HG03354 (cell line): ENCODE results near the gene MAP3K10.

Experiments
- ATAC-seq: cut with Tn5 transposase; IDR thresholded peaks from one replicate; pipeline ENCODE4 v1.9.1; 2021; ENCODE audit warnings: mild to moderate bottlenecking; ENCODE audit not compliant: unreplicated experiment, poor library complexity, severe bottlenecking

Gene MAP3K10

GRCh38 chr19:40245506-40246128 is 54.4 kb downstream of the MAP3K10 start:
- no peak for ATAC-seq

- no peak for ATAC-seq
Measured at GRCh38 chr19:40246292-40247073, 55.3 kb downstream of the MAP3K10 start.

- ATAC-seq = no peak
Measured at GRCh38 chr19:40247178-40247577, 56.0 kb downstream of the MAP3K10 start.

- ATAC-seq = no peak
Measured at GRCh38 chr19:40247735-40248262, 56.6 kb downstream of the MAP3K10 start.

- no peak for ATAC-seq
Measured at GRCh38 chr19:40249201-40249600, 58.0 kb downstream of the MAP3K10 start.

GRCh38 chr19:40249781-40250180 is 58.6 kb downstream of the MAP3K10 start:
- ATAC-seq = no peak

- no peak for ATAC-seq
Measured at GRCh38 chr19:40251244-40251643, 60.0 kb downstream of the MAP3K10 start.

GRCh38 chr19:40251991-40252390 is 60.8 kb downstream of the MAP3K10 start:
- no peak for ATAC-seq

- ATAC-seq = no peak
Measured at GRCh38 chr19:40252395-40252794, 61.2 kb downstream of the MAP3K10 start.

GRCh38 chr19:40253611-40254092 is 62.4 kb downstream of the MAP3K10 start:
- no peak for ATAC-seq

GRCh38 chr19:40254714-40255418 is 63.6 kb downstream of the MAP3K10 start:
- no peak for ATAC-seq

- ATAC-seq = no peak
Measured at GRCh38 chr19:40255619-40256166, 64.5 kb downstream of the MAP3K10 start.

GRCh38 chr19:40256512-40256911 is 65.3 kb downstream of the MAP3K10 start:
- ATAC-seq = no peak

GRCh38 chr19:40257096-40257517 is 65.9 kb downstream of the MAP3K10 start:
- ATAC-seq = no peak

- ATAC-seq = no peak
Measured at GRCh38 chr19:40261631-40262030, 70.4 kb downstream of the MAP3K10 start.

- ATAC-seq = no peak
Measured at GRCh38 chr19:40262422-40262821, 71.2 kb downstream of the MAP3K10 start.

- no peak for ATAC-seq
Measured at GRCh38 chr19:40263440-40264313, 72.5 kb downstream of the MAP3K10 start.

- ATAC-seq = no peak
Measured at GRCh38 chr19:40264314-40265054, 73.3 kb downstream of the MAP3K10 start.
